ENCODE results near the gene TP53I13.

The TP53I13 gene

GRCh38 chr17:29567554-29568330, 759 bp upstream of the TP53I13 start:
- DNase-seq, result peak in 1 of 2 donors; percentile 61

GRCh38 chr17:29569245-29569950, 897 bp downstream of the TP53I13 start:
- DNase-seq, result no peak

GRCh38 chr17:29570521-29570920, 2.0 kb downstream of the TP53I13 start:
- DNase-seq, result no peak

- no peak for DNase-seq
Measured at GRCh38 chr17:29571486-29571882, 3.0 kb downstream of the TP53I13 start.

GRCh38 chr17:29571883-29572681, 3.6 kb downstream of the TP53I13 start:
- no peak for DNase-seq

GRCh38 chr17:29572691-29573557, 4.4 kb downstream of the TP53I13 start:
- DNase-seq, result no peak

- DNase-seq, result no peak
Measured at GRCh38 chr17:29573558-29573869, 5.0 kb downstream of the TP53I13 start.

GRCh38 chr17:29573871-29574731, 5.6 kb downstream of the TP53I13 start:
- DNase-seq, result no peak

- no peak for DNase-seq
Measured at GRCh38 chr17:29574732-29575510, 6.4 kb downstream of the TP53I13 start.

- no peak for DNase-seq
Measured at GRCh38 chr17:29575511-29576213, 7.2 kb downstream of the TP53I13 start.

- no peak for DNase-seq
Measured at GRCh38 chr17:29576214-29577000, 7.9 kb downstream of the TP53I13 start.

GRCh38 chr17:29577001-29577370, 8.5 kb downstream of the TP53I13 start:
- no peak for DNase-seq

- no peak for DNase-seq
Measured at GRCh38 chr17:29577385-29578211, 9.1 kb downstream of the TP53I13 start.

GRCh38 chr17:29578626-29579485, 10.4 kb downstream of the TP53I13 start:
- DNase-seq, result no peak

- peak; percentile 63 to 76 for DNase-seq
Measured at GRCh38 chr17:29579866-29580771, 11.6 kb downstream of the TP53I13 start.

- DNase-seq, result no peak
Measured at GRCh38 chr17:29581583-29582253, 13.2 kb downstream of the TP53I13 start.

Data from bone marrow (tissue), 2 donors.